ENCODE measurements around the gene ZMYND19. TPM values are rescaled to one million over a fixed set of nuclear protein-coding genes. Genes with fewer than 3 reads are reported as not detected.
"Not testable (repeated sequence)": the region's sequence is repeated elsewhere in the genome, so short reads cannot be mapped to it uniquely, and the experiment has no call there.

The ZMYND19 gene
- total RNA-seq, 6 donors from 2014 or later = 10.2 to 28.3 (median 20.9) TPM

GRCh38 chr9:137632230-137633161 lies 42.2 kb upstream of the ZMYND19 start:
- WGBS, 2 donors = 63 to 65% methylated on average over 23 of the region's 23 CpGs
- DNase-seq (no peak), ATAC-seq (ENCODE audit: low FRiP score in 2 of 2) (peak in 1 of 2 donors; percentile 49)
- Histone ChIP-seq H3K27me3 (no peaks in the 10 kb centered on the region), H3K9me3 (no peaks in the 10 kb centered on the region), H3K27ac (peak overlapping the region in 3 of 4 donors; percentile 35 to 55 (median 37)), H3K4me1 (peaks cover 37 to 52% (median 44%) of the 10 kb centered on the region in 4 donors), H3K36me3 (no peaks in the 10 kb centered on the region), H3K4me3 (no peak overlapping the region)
- TF ChIP-seq POLR2AphosphoS5 (IDR thresholded peaks at IDR 0.05) (no peak), CTCF (IDR thresholded peaks at IDR 0.05) (no peak)

GRCh38 chr9:137631345-137632229 lies 41.3 kb upstream of the ZMYND19 start:
- Histone ChIP-seq H3K4me1 (peaks cover 38 to 52% (median 44%) of the 10 kb centered on the region in 4 donors), H3K36me3 (no peaks in the 10 kb centered on the region), H3K27me3 (no peaks in the 10 kb centered on the region), H3K4me3 (no peak overlapping the region), H3K9me3 (no peaks in the 10 kb centered on the region), H3K27ac (peak overlapping the region in 1 of 4 donors; percentile 55)
- ATAC-seq (ENCODE audit: low FRiP score in 2 of 2) (no peak), DNase-seq (no peak)
- no peak for TF ChIP-seq POLR2A (IDR thresholded peaks at IDR 0.05)
- TF ChIP-seq CTCF (IDR thresholded peaks at IDR 0.05) = no peak
- no peak for TF ChIP-seq POLR2AphosphoS5 (IDR thresholded peaks at IDR 0.05)
- TF ChIP-seq EP300 (IDR thresholded peaks at IDR 0.05) = no peak
- 85 to 88% methylated on average over 16 of the region's 16 CpGs for WGBS, 2 donors

GRCh38 chr9:137630679-137631078 lies 40.4 kb upstream of the ZMYND19 start:
- ATAC-seq (ENCODE audit: low FRiP score in 2 of 2) (no peak), DNase-seq (no peak)
- H3K27me3 ChIP-seq = no peaks in the 10 kb centered on the region
- no peaks in the 10 kb centered on the region for H3K9me3 ChIP-seq
- WGBS, 2 donors = 61 to 62% methylated on average over 4 of the region's 4 CpGs
- H3K36me3 ChIP-seq = no peaks in the 10 kb centered on the region
- no peak for TF ChIP-seq CTCF (IDR thresholded peaks at IDR 0.05)
- no peak for TF ChIP-seq POLR2AphosphoS5 (IDR thresholded peaks at IDR 0.05)
- TF ChIP-seq POLR2A (IDR thresholded peaks at IDR 0.05) = no peak
- TF ChIP-seq EP300 (IDR thresholded peaks at IDR 0.05) = no peak
- H3K27ac ChIP-seq = peak overlapping the region in 1 of 4 donors; percentile 40
- H3K4me1 ChIP-seq = peaks cover 38 to 55% (median 49%) of the 10 kb centered on the region in 4 donors
- H3K4me3 ChIP-seq = no peak overlapping the region

GRCh38 chr9:137630126-137630525 lies 39.8 kb upstream of the ZMYND19 start:
- peaks cover 38 to 61% (median 51%) of the 10 kb centered on the region in 4 donors for H3K4me1 ChIP-seq
- 11 to 28% methylated on average over 1 of the region's 1 CpG for WGBS, 2 donors

GRCh38 chr9:137627406-137627805 lies 37.1 kb upstream of the ZMYND19 start:
- WGBS, 2 donors = 97 to 98% methylated on average over 14 of the region's 14 CpGs
- not testable (repeated sequence) for H3K36me3 ChIP-seq; H3K27ac ChIP-seq; H3K4me3 ChIP-seq; H3K9me3 ChIP-seq; H3K27me3 ChIP-seq; ATAC-seq (ENCODE audit: low FRiP score in 2 of 2)
- peaks cover 38 to 69% (median 46%) of the 10 kb centered on the region in 4 donors for H3K4me1 ChIP-seq
- peak in 1 of 2 donors; percentile 61 for DNase-seq

More at GRCh38 chr9:137630126-137630525, 39.8 kb upstream of the ZMYND19 start:
- no peaks in the 10 kb centered on the region for H3K27me3 ChIP-seq
- no peak overlapping the region for H3K4me3 ChIP-seq
- TF ChIP-seq EP300 (IDR thresholded peaks at IDR 0.05) (no peak), POLR2AphosphoS5 (IDR thresholded peaks at IDR 0.05) (no peak), POLR2A (IDR thresholded peaks at IDR 0.05) (no peak), CTCF (IDR thresholded peaks at IDR 0.05) (no peak)
- ATAC-seq (ENCODE audit: low FRiP score in 2 of 2) = no peak
- H3K36me3 ChIP-seq = no peaks in the 10 kb centered on the region
- H3K27ac ChIP-seq = peak overlapping the region in 1 of 4 donors; percentile 67
- no peaks in the 10 kb centered on the region for H3K9me3 ChIP-seq
- DNase-seq = no peak
